Bone marrow (tissue), 2 donors: ENCODE data around the gene ZNF232.
A peak's percentile ranks its signal among the peaks of the same experiment; 100 is the strongest.
"Not testable (repeated sequence)": the region's sequence is repeated elsewhere in the genome, so short reads cannot be mapped to it uniquely, and the experiment has no call there.

Source experiments
- DNase-seq, 2 donors: peaks; one replicate each; lab custom pipeline; 2025; lab: John Stamatoyannopoulos, UW

The ZNF232 gene

GRCh38 chr17:5129770-5130169 lies 18.1 kb upstream of the ZNF232 start:
- DNase-seq, result not testable (repeated sequence)

DNA sequence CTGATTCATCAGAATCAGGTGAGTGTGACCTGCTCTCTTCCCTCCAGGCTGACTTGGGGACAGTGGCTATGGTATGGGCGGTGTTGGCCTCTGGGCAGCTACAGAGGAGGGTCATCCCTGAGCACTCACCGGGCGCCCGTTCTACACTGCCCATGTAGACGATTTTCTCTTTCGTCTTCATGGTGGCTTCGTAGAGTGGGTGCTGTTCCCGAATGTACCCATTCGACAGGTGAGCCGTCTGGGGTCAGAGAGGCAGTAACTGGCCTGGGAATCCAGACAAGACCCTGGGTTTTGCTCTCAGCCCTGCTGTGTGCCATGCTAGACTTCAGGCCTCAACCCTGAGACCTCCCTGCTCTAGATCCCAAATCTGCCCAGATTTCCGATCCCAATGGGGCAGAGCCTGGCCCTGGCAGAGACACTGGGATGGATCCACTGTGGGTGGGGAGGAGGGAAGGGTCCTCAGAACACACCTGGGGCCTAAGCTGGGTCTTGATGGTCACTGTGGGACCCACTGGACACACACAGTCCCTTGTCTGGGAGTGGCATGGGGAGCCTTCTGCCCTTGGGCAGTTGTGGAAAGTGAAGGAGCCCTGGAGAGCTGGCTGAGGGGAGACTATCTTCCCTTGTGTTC lies 17.3 kb upstream of the ZNF232 start:
- no peak for DNase-seq

DNA sequence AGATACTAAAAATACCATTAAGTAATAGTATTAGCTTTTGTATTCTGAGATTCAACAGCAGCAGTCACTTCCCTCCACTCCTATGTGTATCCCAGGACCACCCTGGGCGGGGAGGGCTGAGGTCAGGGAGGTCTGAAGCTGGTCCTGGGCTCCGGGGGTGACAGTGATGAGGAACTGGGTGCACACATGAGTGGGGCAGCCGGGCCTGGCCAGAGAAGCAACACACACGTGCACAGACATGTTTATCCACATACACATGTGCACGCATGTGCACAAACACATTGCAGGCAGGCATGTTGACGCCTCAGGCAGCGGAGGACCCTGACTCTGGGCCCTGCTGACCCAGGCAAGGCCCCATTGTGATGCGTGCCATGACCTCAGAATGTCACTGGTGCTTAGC lies 16.7 kb upstream of the ZNF232 start:
- DNase-seq, result not testable (repeated sequence)

GRCh38 chr17:5127910-5128309 lies 16.2 kb upstream of the ZNF232 start:
- no peak for DNase-seq

- DNase-seq, result no peak
These were observed 15.2 kb upstream of the ZNF232 start for GRCh38 chr17:5126719-5127488.

GRCh38 chr17:5124896-5125295 lies 13.2 kb upstream of the ZNF232 start:
- not testable (repeated sequence) for DNase-seq

DNA sequence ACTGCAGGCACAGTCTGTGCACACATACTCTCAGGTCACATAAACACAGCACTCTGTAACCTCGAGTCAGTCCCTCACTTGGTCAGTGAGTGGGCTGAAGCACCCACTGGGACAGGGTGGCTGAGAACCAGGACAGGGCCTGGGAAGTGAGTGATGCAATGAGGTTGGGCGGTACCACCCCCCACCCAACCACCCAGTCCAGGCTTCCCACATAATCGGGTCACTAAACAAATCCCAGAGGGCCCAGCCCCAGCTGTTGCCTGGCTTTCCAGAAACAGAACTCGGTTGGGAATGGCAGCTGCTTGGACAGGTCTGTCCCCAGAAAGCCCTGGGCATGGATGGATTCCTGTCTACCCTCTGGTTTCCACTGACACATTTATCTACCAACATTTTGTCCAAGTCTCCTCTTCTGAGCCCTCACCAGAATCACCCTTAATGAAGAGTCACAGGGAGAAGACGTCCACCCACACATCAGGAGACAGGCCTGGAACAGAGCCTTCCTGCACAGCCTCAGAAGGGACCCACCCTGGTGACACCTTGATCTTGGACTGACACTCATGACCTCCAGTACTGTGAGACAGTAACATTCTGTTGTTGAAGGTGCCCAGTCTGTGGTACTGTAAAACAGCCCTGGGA lies 12.6 kb upstream of the ZNF232 start:
- not testable (repeated sequence) for DNase-seq

DNA sequence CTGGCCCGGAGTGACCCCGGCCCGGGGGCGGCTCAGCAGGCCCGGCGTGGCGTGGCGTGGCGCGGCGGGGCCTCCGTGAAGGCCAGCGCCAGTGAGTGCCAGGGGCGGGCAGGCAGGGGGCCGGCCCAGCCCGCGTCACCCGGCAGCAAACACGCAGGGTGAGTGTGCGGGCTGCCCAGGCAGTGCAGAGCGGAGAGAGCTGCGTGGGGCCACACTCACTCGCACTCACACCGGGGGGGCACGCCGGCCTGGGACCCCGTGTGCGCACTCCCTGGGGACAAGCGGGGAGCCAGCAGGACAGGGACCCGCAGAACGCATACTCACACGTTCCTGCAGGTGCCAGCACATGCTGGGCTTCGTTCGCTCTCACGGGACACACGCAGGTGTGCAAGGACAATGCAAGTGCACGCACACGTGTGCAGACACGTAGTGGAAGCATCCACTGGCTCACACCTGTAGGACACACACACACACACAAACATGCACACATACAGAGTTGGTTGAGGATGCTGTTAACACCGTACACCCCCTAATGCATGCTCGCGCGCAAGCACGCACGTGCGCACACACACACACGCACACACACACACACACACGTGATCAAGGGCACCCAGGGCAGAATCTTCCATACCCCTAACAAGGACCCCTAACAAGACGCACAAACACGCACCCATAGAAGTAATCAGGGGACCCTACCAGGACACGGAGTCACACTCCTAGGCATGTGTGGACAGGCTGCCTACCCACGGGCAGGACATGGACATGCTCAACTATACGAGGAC lies 11.9 kb upstream of the ZNF232 start:
- no peak for DNase-seq

GRCh38 chr17:5122586-5123342 lies 11.1 kb upstream of the ZNF232 start:
- no peak for DNase-seq

DNA sequence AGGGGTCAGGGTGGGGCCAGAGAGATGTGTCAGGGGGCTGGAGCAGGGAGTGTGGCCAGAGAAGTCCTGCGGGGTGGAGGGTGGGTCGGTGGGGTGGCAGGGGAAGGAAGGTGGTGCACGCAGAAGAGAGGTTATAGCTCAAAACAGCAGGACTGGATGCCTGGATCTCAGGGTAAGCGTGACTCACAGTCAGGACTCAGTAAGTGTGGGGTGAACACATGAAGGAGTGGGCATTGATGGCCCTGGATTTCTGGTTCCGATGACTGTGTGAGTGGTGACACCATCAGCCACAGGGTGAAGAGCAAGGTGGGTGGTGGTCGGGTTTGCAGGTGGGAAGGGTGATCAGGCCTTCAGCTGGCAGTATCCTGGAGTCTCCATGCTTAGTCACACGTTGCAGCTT lies 10.4 kb upstream of the ZNF232 start:
- DNase-seq, result not testable (repeated sequence)

DNA sequence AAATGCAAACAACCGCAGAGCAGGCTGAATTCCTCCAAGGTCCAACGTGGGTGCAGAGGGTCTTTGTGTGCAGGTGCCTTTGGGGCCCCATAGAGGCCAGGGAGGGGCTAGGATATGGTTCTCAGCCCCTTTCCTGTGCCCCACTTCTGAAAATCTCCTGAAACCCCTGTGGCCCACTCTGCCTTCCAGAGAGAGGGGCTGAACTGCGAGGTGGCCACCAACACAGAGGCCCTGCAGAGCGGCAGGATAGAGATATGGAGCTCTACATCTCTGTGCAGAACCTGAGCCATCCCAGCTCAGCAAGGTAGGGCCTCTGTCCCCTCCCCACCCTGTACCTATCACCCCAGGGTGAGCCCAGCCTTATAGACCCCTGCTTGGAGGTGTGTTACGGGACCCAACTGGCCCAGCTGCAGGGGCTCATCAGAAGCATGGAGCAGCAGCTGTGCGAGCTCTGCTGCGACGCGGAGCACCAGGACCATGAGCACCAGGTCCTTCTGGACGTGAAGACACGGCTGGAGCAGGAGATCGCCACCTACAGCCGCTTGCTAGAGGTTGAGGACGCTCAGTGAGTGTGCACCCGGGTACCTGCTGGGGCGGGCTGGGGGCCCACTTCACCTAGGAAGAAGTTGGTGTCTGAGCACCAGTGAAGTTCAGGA lies 9.6 kb upstream of the ZNF232 start:
- no peak for DNase-seq

GRCh38 chr17:5120436-5121185 lies 8.9 kb upstream of the ZNF232 start:
- DNase-seq, result not testable (repeated sequence)

DNA sequence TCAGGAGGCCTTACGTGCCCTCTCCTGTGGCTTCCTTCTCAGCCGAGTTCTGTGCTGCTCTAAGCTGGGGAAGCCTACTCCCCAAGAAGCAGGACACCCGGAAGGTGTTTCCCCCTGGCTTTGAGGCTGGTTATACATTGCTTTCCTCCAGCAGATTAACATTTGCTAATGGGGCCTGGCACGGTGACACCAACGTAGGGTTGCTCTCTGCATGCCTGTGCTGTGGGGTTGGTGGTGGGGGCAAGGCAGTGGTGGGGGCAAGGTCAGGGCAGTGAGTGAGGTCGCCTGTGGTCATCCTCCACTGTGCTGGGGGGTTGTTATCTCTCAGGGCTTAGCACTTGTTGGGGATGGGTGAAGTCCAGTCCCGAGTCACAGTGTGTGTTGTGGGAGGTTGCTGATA lies 8.4 kb upstream of the ZNF232 start:
- DNase-seq, result no peak

DNA sequence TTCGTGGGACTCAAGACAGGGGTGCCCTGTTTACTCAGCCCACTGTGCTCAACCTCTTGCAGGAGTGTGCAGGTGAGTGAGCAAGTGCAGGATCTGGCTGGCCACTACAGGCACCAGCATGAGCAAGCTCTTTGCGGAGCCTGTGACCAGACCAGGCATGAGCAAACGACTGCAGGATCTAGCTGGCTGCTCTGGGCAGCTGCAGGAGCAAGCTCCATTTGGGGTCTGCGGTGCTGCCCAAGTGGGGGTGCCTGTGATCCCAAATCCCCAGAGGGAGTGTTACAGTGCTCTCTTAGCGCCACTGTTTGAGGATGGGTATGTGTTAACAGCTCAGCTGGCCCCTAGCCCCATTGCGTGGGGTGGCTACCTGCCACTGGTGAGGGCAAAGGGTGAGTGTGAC lies 6.5 kb upstream of the ZNF232 start:
- DNase-seq, result no peak

DNA sequence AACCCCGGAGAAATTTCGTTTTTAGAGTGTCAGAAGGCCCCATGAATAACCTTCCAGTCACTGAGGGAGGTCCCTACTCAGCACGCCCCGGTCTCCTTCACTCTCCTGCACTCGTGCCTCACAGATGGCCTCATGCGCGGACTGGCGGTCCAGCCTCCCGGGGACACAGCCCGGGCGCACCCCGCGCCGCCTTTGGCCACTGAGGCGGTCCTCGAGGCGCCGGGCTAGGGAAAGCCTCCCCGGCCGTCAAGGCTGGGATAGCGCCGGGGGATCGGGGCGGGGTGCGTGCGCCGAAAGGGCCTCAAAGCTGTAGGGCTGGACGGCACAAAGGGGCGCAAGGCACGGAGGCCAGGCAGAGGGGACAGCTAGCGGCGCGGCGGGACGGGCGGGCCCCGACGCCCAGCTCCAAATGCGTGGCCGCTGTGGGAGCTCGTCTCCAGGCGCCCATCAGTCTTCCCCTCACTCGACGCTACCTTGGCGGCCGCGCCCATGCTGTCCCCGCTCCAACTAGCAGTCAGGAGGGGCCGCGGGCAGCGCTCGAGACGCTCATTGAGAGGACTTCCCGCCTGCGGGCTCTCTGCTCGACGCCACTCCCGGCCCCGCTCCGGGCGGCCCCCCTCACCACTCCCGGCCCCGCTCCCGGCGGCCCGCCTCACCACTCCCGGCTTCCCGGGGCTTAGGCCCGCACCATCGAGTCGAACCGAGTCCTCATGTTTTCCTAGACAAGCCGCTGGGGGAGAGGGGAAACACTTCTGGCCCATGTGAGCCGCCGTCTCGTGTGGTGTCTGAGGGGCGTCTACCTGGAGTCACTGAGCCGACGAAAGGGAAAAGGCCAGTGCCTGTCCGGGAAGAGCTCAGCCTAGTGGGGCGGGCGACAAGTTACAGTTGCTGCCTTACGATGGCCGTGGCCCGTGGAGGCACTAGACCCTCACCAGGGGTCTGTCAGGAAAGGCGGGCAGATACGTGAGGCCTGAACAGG lies 4.3 kb upstream of the ZNF232 start, which contains the start of gene USP6:
Gene USP6, plus strand, starts transcription at position 360 of the 979 bp plus-strand sequence. CDS start 14,336 bp downstream, outside the sequence.
- DNase-seq, result peak in 1 of 2 donors; percentile 28

- DNase-seq, result peak in 1 of 2 donors; percentile 12
These were observed 862 bp downstream of the ZNF232 start for GRCh38 chr17:5110816-5111215.

GRCh38 chr17:5100832-5101231 lies 10.8 kb downstream of the ZNF232 start:
- no peak for DNase-seq

DNA sequence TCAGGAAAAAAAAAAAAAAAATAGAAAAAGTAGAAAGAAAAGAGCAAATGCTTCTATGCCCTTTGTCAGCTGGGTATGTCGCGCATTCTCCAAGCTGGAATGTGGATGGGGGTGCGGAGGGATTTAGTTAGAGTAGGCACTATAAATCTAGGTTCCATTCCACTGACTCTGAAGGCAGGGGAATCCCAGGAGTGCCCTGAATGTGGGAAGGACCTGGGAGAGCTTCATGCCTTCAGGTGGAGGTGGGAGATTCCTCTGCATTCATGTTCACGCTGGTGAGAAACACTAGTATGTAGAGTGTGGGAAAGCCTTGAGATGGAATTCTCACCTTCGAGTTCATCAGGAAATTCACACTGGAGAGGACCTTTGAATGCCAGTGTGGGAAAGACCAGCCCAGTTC lies 12.4 kb downstream of the ZNF232 start:
- DNase-seq, result no peak
